T-helper 17 cell (primary cell): ENCODE measurements around the gene RPS8. TPM values are rescaled to one million over a fixed set of nuclear protein-coding genes. Genes with fewer than 3 reads are reported as not detected.
"Not testable (repeated sequence)": the region's sequence is repeated elsewhere in the genome, so short reads cannot be mapped to it uniquely, and the experiment has no call there.

Experiments used
- ATAC-seq: fragments of 150-1000 bp; cut with Tn5 transposase; 2 replicates; pipeline ENCODE4 v1.10.0; 2021; ENCODE audit warnings: mild to moderate bottlenecking, moderate library complexity
- DNase-seq, 3 donors: peaks; one replicate each; pipeline versions ENCODE4 v3.0.0 to v3.0.0-alpha.2; 2020 to 2021
- H3K9me3 ChIP-seq: one replicate; pipeline ENCODE4 v1.7.0; 2013; ENCODE audit warnings: low read length, mild to moderate bottlenecking; ENCODE audit not compliant: control insufficient read depth, poor library complexity, severe bottlenecking
- H3K27ac Mint-ChIP-seq: one replicate; pipeline ENCODE4 v1.8.0; 2022; ENCODE audit warnings: mild to moderate bottlenecking, moderate library complexity, mixed read lengths
- H3K27me3 Mint-ChIP-seq: one replicate; pipeline ENCODE4 v1.8.0; 2022; ENCODE audit warnings: mixed read lengths
- H3K36me3 Mint-ChIP-seq: one replicate; pipeline ENCODE4 v1.8.0; 2022; ENCODE audit warnings: low read depth, mixed read lengths
- H3K4me1 Mint-ChIP-seq: one replicate; pipeline ENCODE4 v1.8.0; 2022; ENCODE audit warnings: mild to moderate bottlenecking, mixed read lengths
- H3K4me3 Mint-ChIP-seq: one replicate; pipeline ENCODE4 v1.8.0; 2022; ENCODE audit warnings: mild to moderate bottlenecking, moderate library complexity, mixed read lengths
- total RNA-seq, 4 donors: library from RNA in 2 of 4; stranded (reverse) in 2 of 4; gene quantifications; one replicate each; pipeline ENCODE4 v1.2.3 and lab custom pipeline; 2022 to 2026

RPS8 gene
- total RNA-seq, 2 donors from 2014 or later, result 2,841 to 3,014 TPM

- Mint-ChIP-seq H3K36me3 (no peaks in the 10 kb centered on the region), H3K4me1 (peaks cover 8% of the 10 kb centered on the region), H3K27me3 (no peaks in the 10 kb centered on the region), H3K4me3 (no peak overlapping the region), H3K27ac (peak overlapping the region; percentile 78)
- ATAC-seq (no peak), DNase-seq (no peak)
- H3K9me3 ChIP-seq, result no peaks in the 10 kb centered on the region
These were observed 14.5 kb upstream of the RPS8 start for GRCh38 chr1:44760876-44761275.

DNA sequence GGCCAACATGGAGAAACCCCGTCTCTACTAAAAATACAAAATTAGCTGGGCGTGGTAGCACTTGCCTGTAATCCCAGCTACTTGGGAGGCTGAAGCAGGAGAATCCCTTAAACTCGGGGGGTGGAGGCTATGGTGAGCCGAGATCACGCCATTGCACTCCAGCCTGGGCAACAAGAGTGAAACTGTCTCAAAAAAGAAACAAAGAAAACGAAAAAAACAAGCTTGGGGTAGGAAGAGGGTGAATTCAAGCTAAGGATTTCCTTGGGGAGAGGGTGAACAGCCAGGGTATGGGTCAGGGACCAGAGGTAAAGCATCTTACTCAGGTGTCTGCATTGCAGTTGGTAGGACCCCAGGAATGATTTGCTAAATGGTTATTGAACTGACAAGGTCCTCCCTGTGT is 8.9 kb upstream of the RPS8 start:
- DNase-seq, H3K9me3 ChIP-seq, H3K27ac Mint-ChIP-seq, H3K4me3 Mint-ChIP-seq, H3K36me3 Mint-ChIP-seq, ATAC-seq, H3K27me3 Mint-ChIP-seq, H3K4me1 Mint-ChIP-seq: not testable (repeated sequence)

DNA sequence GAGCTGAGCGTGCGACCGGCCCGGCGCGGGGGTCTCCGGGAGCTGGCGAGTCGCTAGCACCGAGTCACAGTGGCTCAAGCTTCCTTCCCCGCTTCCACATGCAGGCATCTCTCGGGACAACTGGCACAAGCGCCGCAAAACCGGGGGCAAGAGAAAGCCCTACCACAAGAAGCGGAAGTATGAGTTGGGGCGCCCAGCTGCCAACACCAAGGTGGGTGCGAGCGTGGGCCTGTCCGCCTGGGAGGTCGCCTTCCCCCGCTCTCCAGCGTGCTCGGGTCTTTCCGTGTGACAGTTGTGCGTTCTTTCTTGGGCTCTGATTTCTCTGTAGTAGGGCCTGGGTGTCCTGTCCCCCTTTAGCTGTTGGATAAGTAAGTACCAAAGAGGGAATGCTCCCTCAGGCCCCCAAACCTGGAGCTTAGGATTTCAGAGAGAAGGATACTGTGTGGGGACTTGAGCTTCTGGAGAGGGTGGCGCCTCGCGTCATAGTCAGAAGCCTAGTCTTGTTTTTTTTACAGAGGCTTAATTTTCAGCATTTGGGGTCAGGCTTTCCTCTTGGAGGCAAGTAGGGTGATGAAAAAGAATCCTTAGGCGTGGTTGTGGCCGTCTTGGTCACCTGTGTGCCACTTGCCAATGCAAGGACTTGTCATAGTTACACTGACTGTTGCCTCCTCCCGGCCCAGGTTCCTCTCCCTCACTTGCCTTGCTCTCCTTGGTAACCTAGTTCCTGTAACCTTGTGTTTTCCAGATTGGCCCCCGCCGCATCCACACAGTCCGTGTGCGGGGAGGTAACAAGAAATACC is 790 bp downstream of the RPS8 start:
- Mint-ChIP-seq H3K4me1 (peaks cover 23% of the 10 kb centered on the region), H3K27ac (peak overlapping the region; percentile 99), H3K4me3 (peak overlapping the region; percentile 99), H3K27me3 (no peaks in the 10 kb centered on the region), H3K36me3 (peaks cover 6% of the 10 kb centered on the region)
- no peaks in the 10 kb centered on the region for H3K9me3 ChIP-seq
- ATAC-seq (peak; percentile 24), DNase-seq (peak in 1 of 3 donors; percentile 18)

DNA sequence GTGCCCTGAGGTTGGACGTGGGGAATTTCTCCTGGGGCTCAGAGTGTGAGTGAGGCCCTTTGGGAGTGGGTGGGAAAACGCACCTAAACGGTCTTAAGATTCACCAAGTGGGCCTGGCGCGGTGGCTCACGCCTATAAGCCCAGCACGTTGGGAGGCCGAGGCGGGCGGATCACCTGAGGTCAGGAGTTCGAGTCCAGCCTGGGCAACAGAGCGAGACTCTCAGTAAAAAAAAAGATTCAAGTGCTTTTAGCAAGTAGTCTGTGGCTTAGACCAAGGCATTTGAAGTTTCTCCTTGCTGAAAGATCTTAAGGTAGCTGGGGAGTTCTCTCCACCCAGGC is 1.4 kb downstream of the RPS8 start:
- no peak for ATAC-seq
- H3K27ac Mint-ChIP-seq, result peak overlapping the region; percentile 99
- H3K9me3 ChIP-seq, result no peaks in the 10 kb centered on the region
- no peaks in the 10 kb centered on the region for H3K27me3 Mint-ChIP-seq
- no peak for DNase-seq
- peak overlapping the region; percentile 99 for H3K4me3 Mint-ChIP-seq
- peaks cover 25% of the 10 kb centered on the region for H3K4me1 Mint-ChIP-seq
- peaks cover 7% of the 10 kb centered on the region for H3K36me3 Mint-ChIP-seq

- Mint-ChIP-seq H3K4me3 (peak overlapping the region; percentile 99), H3K27me3 (no peaks in the 10 kb centered on the region), H3K4me1 (peaks cover 25% of the 10 kb centered on the region), H3K27ac (peak overlapping the region; percentile 99), H3K36me3 (peaks cover 7% of the 10 kb centered on the region)
- no peaks in the 10 kb centered on the region for H3K9me3 ChIP-seq
- ATAC-seq, result no peak
- no peak for DNase-seq
These were observed 2.2 kb downstream of the RPS8 start for GRCh38 chr1:44777547-44777946.

DNA sequence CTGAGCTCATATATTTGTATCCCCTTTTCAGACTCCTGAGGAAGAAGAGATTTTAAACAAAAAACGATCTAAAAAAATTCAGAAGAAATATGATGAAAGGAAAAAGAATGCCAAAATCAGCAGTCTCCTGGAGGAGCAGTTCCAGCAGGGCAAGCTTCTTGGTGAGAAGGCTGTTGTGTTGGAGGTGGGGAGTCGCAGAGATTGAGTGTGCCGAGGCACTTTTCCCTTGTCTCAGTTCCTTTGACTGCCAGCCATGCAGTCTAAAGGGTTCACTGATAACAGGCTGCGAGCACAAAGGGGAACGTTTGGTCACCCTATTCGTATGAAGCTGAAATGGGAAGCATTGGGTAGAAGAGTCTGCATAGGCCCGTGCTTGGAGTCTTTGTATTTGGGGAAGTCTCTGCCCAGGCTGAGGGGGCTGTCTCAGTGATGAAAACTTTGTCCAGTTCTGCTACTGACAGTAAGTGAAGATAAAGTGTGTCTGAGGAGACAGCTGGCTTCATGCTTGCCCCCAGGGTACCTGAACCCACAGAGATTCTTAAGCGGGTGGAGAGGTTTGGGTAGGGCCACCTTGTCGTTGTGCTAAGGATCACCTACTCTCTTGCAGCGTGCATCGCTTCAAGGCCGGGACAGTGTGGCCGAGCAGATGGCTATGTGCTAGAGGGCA is 2.8 kb downstream of the RPS8 start:
- ATAC-seq (no peak), DNase-seq (no peak)
- Mint-ChIP-seq H3K36me3 (peaks cover 7% of the 10 kb centered on the region), H3K4me3 (no peak overlapping the region), H3K27ac (peak overlapping the region; percentile 99), H3K4me1 (peaks cover 25% of the 10 kb centered on the region), H3K27me3 (no peaks in the 10 kb centered on the region)
- no peaks in the 10 kb centered on the region for H3K9me3 ChIP-seq

DNA sequence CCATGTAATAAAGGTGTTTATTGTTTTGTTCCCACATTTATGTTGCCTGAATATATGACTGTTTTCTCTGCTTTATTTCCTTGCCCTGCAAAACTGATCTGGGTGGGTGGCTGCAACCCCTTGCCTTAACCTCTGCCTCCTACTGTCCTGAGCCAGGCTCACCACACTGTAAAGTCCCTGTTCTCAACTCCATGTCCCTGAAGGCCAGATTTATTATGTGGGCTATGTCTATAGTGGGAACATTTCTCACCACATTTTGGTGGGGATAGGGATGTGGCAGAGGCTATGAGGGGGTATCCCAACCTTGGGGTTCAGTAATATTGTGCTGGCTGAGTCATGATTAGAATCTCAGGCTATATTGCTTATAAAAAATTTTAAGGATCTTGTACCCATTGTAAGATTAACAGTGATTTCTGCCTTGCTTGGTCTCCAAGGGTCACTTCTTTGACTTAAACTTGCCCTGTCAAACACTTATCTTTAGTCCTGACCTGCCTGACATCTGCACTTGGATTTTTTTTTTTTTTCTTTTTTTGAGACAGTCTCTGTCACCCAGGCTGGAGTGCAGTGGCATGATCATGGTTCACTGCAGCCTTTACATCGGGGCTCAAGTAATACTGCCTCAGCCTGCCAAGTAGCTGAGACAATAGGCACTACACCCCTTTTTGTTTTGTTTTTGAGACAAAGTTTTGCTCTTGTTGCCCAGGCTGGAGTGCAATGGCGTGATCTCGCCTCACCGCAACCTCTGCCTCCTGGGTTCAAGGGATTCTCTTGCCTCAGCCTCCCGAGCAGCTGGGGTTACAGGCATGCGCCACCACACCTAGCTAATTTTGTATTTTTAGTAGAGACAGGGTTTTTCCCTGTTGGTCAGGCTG is 3.6 kb downstream of the RPS8 start:
- H3K4me3 Mint-ChIP-seq, result peak overlapping the region; percentile 75
- no peaks in the 10 kb centered on the region for H3K27me3 Mint-ChIP-seq
- ATAC-seq (no peak), DNase-seq (no peak)
- peaks cover 7% of the 10 kb centered on the region for H3K36me3 Mint-ChIP-seq
- H3K9me3 ChIP-seq, result no peaks in the 10 kb centered on the region
- H3K4me1 Mint-ChIP-seq, result peaks cover 32% of the 10 kb centered on the region
- H3K27ac Mint-ChIP-seq, result peak overlapping the region; percentile 99

- no peak for DNase-seq
- Mint-ChIP-seq H3K36me3 (peaks cover 4% of the 10 kb centered on the region), H3K27ac (no peak overlapping the region), H3K27me3 (no peaks in the 10 kb centered on the region), H3K4me3 (no peak overlapping the region), H3K4me1 (peaks cover 35% of the 10 kb centered on the region)
- ATAC-seq, result no peak
- no peaks in the 10 kb centered on the region for H3K9me3 ChIP-seq
These were observed 5.3 kb downstream of the RPS8 start for GRCh38 chr1:44780583-44781121.

- no peaks in the 10 kb centered on the region for H3K9me3 ChIP-seq
- H3K4me3 Mint-ChIP-seq, result peak overlapping the region; percentile 71
- ATAC-seq (no peak), DNase-seq (no peak)
- H3K4me1 Mint-ChIP-seq, result peaks cover 26% of the 10 kb centered on the region
- H3K27me3 Mint-ChIP-seq, result no peaks in the 10 kb centered on the region
- peaks cover 3% of the 10 kb centered on the region for H3K36me3 Mint-ChIP-seq
- peak overlapping the region; percentile 53 for H3K27ac Mint-ChIP-seq
These were observed 8.4 kb downstream of the RPS8 start for GRCh38 chr1:44783697-44784093.

DNA sequence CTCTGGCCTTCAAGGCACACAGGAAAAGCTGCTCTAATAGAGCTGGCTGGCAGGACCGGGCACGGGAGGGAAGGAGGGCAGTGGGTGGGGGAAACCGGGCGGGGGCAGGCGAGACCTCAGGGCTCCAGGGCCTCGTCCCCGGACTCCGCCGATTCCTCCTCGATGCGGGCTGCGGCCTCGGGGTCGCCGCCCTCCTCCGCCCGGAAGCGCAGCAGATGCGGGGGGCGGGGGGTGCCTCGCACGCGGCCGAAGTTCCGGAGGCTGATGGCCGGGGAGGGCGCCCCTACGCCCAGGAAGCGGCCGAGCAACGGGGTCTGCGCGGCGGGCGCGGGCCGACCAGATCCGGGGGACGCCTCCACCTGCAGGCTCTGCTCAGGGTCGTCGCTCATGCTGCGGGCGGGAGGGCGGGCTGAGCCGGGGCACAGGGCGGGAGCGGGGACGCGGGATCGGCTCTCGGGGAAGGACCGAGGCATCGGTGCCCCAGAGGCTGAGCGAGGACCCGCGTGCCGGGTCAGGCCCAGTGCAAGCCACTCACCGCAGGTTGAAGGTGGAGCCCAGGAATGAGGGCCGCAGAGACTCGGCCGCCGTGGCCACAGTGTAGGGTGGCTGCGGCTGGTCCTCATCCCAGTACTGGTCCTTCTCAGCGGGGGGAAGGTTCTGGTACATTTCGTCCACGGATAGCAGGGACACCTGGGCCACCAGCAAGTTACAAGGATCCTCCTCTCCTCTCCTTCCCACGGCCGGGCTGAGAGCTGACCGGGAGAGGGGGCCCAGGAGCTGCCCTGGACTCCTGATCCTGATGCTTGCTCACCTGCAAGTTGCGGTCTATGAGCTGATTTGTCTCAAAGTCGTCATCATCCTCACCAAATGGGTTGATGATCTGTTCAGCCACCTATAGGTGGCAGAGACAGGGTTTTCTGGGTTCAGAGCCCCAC is 9.0 kb downstream of the RPS8 start:
- no peaks in the 10 kb centered on the region for H3K27me3 Mint-ChIP-seq
- H3K4me1 Mint-ChIP-seq, result peaks cover 26% of the 10 kb centered on the region
- H3K9me3 ChIP-seq, result no peaks in the 10 kb centered on the region
- H3K36me3 Mint-ChIP-seq, result peaks cover 2% of the 10 kb centered on the region
- peak; percentile 48 for ATAC-seq
- DNase-seq, result no peak
- peak overlapping the region; percentile 88 for H3K27ac Mint-ChIP-seq
- peak overlapping the region; percentile 83 for H3K4me3 Mint-ChIP-seq

DNA sequence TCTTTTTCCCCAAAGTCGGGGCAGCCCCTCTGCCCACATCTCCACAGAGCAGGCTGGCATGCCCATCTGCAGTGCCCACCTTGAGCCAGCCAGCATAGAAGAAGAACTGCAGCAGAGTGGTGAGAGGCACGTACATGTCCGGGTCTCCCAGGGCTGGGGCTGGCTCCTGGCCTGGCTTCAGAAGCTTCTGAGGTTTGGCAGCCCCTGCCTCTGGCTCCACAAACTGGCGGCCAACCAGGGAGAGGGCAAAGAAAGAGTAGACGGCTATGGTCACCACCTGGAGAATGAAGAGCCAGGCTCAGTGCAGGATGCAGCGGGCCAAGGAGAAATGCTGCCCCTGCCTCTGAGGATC is 9.7 kb downstream of the RPS8 start:
- Mint-ChIP-seq H3K36me3 (peaks cover 2% of the 10 kb centered on the region), H3K27me3 (no peaks in the 10 kb centered on the region), H3K4me1 (peaks cover 26% of the 10 kb centered on the region), H3K27ac (peak overlapping the region; percentile 88), H3K4me3 (peak overlapping the region; percentile 83)
- H3K9me3 ChIP-seq, result no peaks in the 10 kb centered on the region
- no peak for DNase-seq
- ATAC-seq, result no peak

DNA sequence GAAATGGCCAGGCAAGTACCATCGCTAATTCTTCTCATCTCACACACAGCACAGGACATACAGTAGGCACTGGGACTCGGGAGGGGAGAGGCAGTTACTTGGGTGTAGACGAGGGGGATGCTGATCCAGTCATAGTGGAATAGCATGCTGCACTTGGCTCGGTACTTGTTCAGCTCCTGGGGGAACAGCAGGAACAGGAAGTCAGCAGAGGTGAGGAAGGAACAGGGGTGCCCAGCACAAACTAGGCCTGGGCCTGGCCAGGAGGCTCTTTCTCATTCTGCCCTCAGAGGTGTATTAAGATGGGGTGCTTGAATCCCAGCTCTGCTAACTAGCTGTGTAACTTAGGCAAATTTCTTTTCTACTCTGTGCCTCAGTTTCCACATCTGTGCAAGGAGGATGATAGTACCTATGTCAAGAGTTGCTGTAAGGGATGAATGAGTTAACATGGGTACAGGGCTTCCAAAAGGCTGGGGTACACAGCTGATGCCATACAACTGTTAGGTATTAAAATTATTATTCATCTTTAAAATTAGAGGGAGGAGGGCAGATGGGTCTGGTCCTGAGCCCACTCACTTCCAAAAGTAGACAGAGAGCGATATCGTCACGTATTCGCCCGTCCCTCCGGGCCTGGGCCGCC is 10.3 kb downstream of the RPS8 start:
- H3K4me1 Mint-ChIP-seq, result peaks cover 26% of the 10 kb centered on the region
- H3K27ac Mint-ChIP-seq, result peak overlapping the region; percentile 88
- no peaks in the 10 kb centered on the region for H3K9me3 ChIP-seq
- H3K4me3 Mint-ChIP-seq, result peak overlapping the region; percentile 83
- ATAC-seq, result no peak
- H3K36me3 Mint-ChIP-seq, result peaks cover 2% of the 10 kb centered on the region
- no peaks in the 10 kb centered on the region for H3K27me3 Mint-ChIP-seq
- no peak for DNase-seq
